ENCODE results near the gene COL5A1.

Gene COL5A1

DNA sequence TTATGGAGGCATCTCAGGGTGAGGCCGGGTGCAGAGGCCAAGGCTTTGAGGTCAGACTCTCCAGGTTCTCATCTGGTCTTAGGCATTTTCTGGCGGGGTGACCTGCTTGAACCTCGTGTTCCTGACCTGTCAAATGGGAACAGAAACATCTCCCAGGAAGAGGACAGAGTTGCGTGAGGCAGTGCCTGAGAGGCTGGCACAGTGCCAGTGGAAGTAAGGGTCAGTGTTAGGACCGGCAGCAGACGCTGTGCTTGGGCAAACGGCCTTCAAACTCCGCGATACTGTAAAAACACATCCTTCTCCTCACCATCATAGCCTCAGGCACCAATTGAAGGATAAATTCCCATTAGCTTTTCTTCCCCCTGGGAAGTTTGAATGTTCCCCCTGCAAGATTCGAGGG is 183.4 kb downstream of the COL5A1 start:
- ATAC-seq: no peak
- no peak for TF ChIP-seq PATZ1 (CRISPR knock-in tag; IDR thresholded peaks at IDR 0.05; ENCODE audit: borderline replicate concordance)
- TF ChIP-seq, protein P1, sequence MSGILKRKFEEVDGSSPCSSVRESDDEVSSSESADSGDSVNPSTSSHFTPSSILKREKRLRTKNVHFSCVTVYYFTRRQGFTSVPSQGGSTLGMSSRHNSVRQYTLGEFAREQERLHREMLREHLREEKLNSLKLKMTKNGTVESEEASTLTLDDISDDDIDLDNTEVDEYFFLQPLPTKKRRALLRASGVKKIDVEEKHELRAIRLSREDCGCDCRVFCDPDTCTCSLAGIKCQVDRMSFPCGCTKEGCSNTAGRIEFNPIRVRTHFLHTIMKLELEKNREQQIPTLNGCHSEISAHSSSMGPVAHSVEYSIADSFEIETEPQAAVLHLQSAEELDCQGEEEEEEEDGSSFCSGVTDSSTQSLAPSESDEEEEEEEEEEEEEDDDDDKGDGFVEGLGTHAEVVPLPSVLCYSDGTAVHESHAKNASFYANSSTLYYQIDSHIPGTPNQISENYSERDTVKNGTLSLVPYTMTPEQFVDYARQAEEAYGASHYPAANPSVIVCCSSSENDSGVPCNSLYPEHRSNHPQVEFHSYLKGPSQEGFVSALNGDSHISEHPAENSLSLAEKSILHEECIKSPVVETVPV (CRISPR knock-in tag; IDR thresholded peaks at IDR 0.05): no peak
- TF ChIP-seq TOX (CRISPR knock-in tag; IDR thresholded peaks at IDR 0.05; ENCODE audit: borderline replicate concordance): no peak
- no peak for TF ChIP-seq GLIS3 (CRISPR knock-in tag; IDR thresholded peaks at IDR 0.05)
- no peak for TF ChIP-seq ESRRG (CRISPR knock-in tag; IDR thresholded peaks at IDR 0.05)
- TF ChIP-seq OSR1 (CRISPR knock-in tag; IDR thresholded peaks at IDR 0.05): no peak
- no peak for TF ChIP-seq PPARA (CRISPR knock-in tag; IDR thresholded peaks at IDR 0.05; ENCODE audit: borderline replicate concordance)
- TF ChIP-seq ZFP30 (CRISPR knock-in tag; IDR thresholded peaks at IDR 0.05): no peak

DNA sequence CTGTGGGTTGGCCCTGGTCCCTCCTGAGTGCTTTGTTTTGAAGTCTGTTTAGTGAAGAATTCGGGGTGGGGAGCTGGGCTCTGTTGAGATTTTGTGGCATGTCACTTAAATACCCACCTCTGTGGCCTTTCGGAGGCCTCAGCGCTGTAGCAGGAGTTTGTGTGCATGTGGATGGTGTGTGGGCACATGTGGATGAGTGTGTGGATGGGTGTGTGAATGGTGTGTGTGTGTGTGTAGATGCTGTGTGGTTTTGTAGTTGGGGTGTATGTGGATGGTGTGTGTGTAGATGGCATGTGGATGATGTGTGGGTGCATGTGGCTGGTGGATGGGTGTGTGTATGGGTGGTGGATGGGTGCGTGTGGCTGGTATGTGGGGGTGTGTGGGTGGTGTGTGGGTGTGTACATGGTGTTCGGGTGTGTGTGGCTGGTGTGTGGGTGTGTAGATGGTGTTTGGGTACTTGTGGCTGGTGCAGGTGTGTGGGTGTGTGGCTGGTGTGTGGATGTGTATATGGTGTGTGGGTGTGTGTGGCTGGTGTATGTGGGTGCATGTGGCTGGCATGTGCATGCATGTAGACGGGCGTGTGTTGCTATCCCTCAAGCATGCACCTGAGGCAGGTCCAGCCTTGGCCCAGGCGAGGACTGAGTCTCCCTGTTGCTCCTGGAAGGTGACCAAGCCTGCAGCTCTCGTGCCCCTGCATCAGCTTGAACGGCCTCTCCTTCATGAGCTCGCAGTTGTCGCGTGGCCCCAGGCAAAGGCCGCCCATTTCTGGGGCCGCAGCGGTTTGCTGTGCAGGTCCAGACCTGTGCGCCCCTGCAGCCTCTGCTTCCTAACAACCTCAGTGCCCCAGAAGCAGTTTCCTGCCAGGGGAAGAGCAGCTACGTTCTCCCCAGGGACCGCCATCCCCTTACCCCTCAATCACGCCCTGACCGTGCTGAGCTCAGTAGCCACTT is 185.0 kb downstream of the COL5A1 start:
- no peak for ATAC-seq
- TF ChIP-seq, protein P1 (CRISPR knock-in tag; IDR thresholded peaks at IDR 0.05): no peak
- TF ChIP-seq ZFP30 (CRISPR knock-in tag; IDR thresholded peaks at IDR 0.05): no peak
- no peak for TF ChIP-seq ZNF8 (CRISPR knock-in tag; IDR thresholded peaks at IDR 0.05)
- no peak for TF ChIP-seq GLIS3 (CRISPR knock-in tag; IDR thresholded peaks at IDR 0.05)

DNA sequence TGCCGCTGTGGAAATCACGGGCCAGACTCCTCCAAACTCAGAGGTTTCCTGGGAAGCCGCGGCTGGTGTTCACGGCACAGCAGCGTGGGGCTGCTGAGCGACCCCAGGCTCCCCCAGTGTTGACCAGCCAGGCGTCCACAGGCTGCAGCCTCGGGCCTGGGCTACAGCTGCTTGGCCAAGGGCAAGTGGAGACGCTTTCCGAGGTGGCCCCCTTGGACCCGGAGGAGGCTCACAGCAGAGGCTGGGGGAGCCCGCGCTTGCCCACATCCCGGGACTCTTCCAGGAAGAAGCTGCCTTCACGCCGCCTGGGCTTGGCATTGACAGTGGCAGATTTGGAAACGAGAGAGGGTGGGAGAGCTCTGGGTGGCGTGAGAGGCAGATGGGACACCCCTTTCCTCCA is 186.0 kb downstream of the COL5A1 start:
- ATAC-seq: no peak

GRCh38 chr9:134827993-134828392 is 186.4 kb downstream of the COL5A1 start:
- TF ChIP-seq ZNF70 (CRISPR knock-in tag; IDR thresholded peaks at IDR 0.05): no peak
- TF ChIP-seq ARNTL (CRISPR knock-in tag; IDR thresholded peaks at IDR 0.05; ENCODE audit: borderline replicate concordance, low read depth): no peak
- no peak for TF ChIP-seq ZC3H10 (CRISPR knock-in tag; IDR thresholded peaks at IDR 0.05)
- no peak for TF ChIP-seq GLIS3 (CRISPR knock-in tag; IDR thresholded peaks at IDR 0.05)

More for the DNA sequence above, 186.0 kb downstream of the COL5A1 start:
- TF ChIP-seq ARNTL (CRISPR knock-in tag; IDR thresholded peaks at IDR 0.05; ENCODE audit: borderline replicate concordance, low read depth) (no peak), PPARA (CRISPR knock-in tag; IDR thresholded peaks at IDR 0.05; ENCODE audit: borderline replicate concordance) (no peak), ZNF8 (CRISPR knock-in tag; IDR thresholded peaks at IDR 0.05) (no peak), ZC3H10 (CRISPR knock-in tag; IDR thresholded peaks at IDR 0.05) (no peak), TOX (CRISPR knock-in tag; IDR thresholded peaks at IDR 0.05; ENCODE audit: borderline replicate concordance) (no peak), ZNF565 (CRISPR knock-in tag; conservative IDR thresholded peaks at IDR 0.05; ENCODE audit: low read depth) (no peak), SNAI2 (CRISPR knock-in tag; IDR thresholded peaks at IDR 0.05) (no peak), BACH2 (CRISPR knock-in tag; IDR thresholded peaks at IDR 0.05; ENCODE audit: borderline replicate concordance) (no peak), TCF4 (CRISPR knock-in tag; IDR thresholded peaks at IDR 0.05; ENCODE audit: borderline replicate concordance) (no peak), ESRRG (CRISPR knock-in tag; IDR thresholded peaks at IDR 0.05) (no peak)

DNA sequence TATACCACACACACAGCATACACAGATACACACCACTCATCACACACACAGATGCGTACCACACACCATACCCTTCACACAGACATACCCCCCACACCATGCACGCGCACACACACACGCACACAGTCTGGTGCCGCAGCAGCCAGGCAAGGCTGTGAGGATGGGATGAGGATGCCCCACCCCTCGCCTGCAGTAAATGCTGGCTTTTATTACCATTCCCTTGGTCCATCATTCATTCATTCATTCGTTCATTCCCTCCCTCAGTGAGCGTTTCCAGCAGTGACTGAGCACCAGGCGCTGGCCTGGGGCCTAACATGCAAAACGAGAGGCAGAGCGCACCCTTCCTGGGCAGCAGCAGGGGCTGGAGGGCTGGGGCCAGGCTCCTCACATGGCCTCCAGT is 187.3 kb downstream of the COL5A1 start:
- no peak for TF ChIP-seq TCF4 (CRISPR knock-in tag; IDR thresholded peaks at IDR 0.05; ENCODE audit: borderline replicate concordance)
- no peak for TF ChIP-seq TOX (CRISPR knock-in tag; IDR thresholded peaks at IDR 0.05; ENCODE audit: borderline replicate concordance)
- TF ChIP-seq ESRRG (CRISPR knock-in tag; IDR thresholded peaks at IDR 0.05): no peak
- TF ChIP-seq GLIS3 (CRISPR knock-in tag; IDR thresholded peaks at IDR 0.05): no peak
- no peak for TF ChIP-seq ZNF565 (CRISPR knock-in tag; conservative IDR thresholded peaks at IDR 0.05; ENCODE audit: low read depth)
- TF ChIP-seq ISL1 (CRISPR knock-in tag; IDR thresholded peaks at IDR 0.05): no peak
- TF ChIP-seq ZNF70 (CRISPR knock-in tag; IDR thresholded peaks at IDR 0.05): no peak
- TF ChIP-seq OSR1 (CRISPR knock-in tag; IDR thresholded peaks at IDR 0.05): no peak
- no peak for TF ChIP-seq ZFP30 (CRISPR knock-in tag; IDR thresholded peaks at IDR 0.05)
- no peak for TF ChIP-seq ZNF8 (CRISPR knock-in tag; IDR thresholded peaks at IDR 0.05)
- no peak for TF ChIP-seq ZC3H10 (CRISPR knock-in tag; IDR thresholded peaks at IDR 0.05)
- TF ChIP-seq, protein P2, sequence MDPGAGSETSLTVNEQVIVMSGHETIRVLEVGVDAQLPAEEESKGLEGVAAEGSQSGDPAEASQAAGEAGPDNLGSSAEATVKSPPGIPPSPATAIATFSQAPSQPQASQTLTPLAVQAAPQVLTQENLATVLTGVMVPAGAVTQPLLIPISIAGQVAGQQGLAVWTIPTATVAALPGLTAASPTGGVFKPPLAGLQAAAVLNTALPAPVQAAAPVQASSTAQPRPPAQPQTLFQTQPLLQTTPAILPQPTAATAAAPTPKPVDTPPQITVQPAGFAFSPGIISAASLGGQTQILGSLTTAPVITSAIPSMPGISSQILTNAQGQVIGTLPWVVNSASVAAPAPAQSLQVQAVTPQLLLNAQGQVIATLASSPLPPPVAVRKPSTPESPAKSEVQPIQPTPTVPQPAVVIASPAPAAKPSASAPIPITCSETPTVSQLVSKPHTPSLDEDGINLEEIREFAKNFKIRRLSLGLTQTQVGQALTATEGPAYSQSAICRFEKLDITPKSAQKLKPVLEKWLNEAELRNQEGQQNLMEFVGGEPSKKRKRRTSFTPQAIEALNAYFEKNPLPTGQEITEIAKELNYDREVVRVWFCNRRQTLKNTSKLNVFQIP (CRISPR knock-in tag; IDR thresholded peaks at IDR 0.05; ENCODE audit: borderline replicate concordance, low read depth): no peak
- TF ChIP-seq ZFP3 (CRISPR knock-in tag; IDR thresholded peaks at IDR 0.05): no peak
- no peak for TF ChIP-seq SNAI2 (CRISPR knock-in tag; IDR thresholded peaks at IDR 0.05)
- no peak for TF ChIP-seq ARNTL (CRISPR knock-in tag; IDR thresholded peaks at IDR 0.05; ENCODE audit: borderline replicate concordance, low read depth)
- TF ChIP-seq PPARA (CRISPR knock-in tag; IDR thresholded peaks at IDR 0.05; ENCODE audit: borderline replicate concordance): no peak
- TF ChIP-seq BACH2 (CRISPR knock-in tag; IDR thresholded peaks at IDR 0.05; ENCODE audit: borderline replicate concordance): no peak
- no peak for TF ChIP-seq PATZ1 (CRISPR knock-in tag; IDR thresholded peaks at IDR 0.05; ENCODE audit: borderline replicate concordance)
- TF ChIP-seq, protein P1 (CRISPR knock-in tag; IDR thresholded peaks at IDR 0.05): no peak
- no peak for TF ChIP-seq CSDC2 (CRISPR knock-in tag; IDR thresholded peaks at IDR 0.05)
- ATAC-seq: no peak

More at GRCh38 chr9:134827993-134828392, 186.4 kb downstream of the COL5A1 start:
- ATAC-seq: no peak

All from SK-N-SH treated with all-trans-retinoic acid at 6 μM for 48 hours (cell line).